ENCODE measurements around the gene CYTH3.

GRCh38 chr7:6203381-6203780 lies 69.0 kb downstream of the CYTH3 start:
- TF ChIP-seq CTCF (IDR thresholded peaks at IDR 0.05): no peak
- TF ChIP-seq POLR2A (IDR thresholded peaks at IDR 0.05): no peak
